BLaER1 treated with 17β-estradiol and CSF1 and Interleukin-3, amounts not matched to agents 10 nM and 100 nM (cell line): ENCODE measurements around the gene PIGS.

Experiments used
- H3K27ac ChIP-seq, 11 experiments: shearing (Covaris generic); formaldehyde crosslinking; 2 replicates each; pipeline ENCODE4 v1.8.1; 2022
- H3K27me3 ChIP-seq, 11 experiments: shearing (Covaris generic); formaldehyde crosslinking; 2 replicates each; pipeline ENCODE4 v1.8.1; 2022
- H3K36me3 ChIP-seq, 11 experiments: shearing (Covaris generic); formaldehyde crosslinking; 2 replicates each; pipeline ENCODE4 v1.8.1; 2022
- H3K4me1 ChIP-seq, 10 experiments: shearing (Covaris generic); formaldehyde crosslinking; 2 replicates each; pipeline ENCODE4 v1.8.1; 2022
- H3K4me2 ChIP-seq, 11 experiments: shearing (Covaris generic); formaldehyde crosslinking; 2 replicates each; pipeline ENCODE4 v1.8.1; 2022
- H3K4me3 ChIP-seq, 10 experiments: shearing (Covaris generic); formaldehyde crosslinking; 2 replicates each; pipeline ENCODE4 v1.8.1; 2022
- H3K9ac ChIP-seq, 11 experiments: shearing (Covaris generic); formaldehyde crosslinking; 2 replicates each; pipeline ENCODE4 v1.8.1; 2022
- H3K9me3 ChIP-seq, 11 experiments: shearing (Covaris generic); formaldehyde crosslinking; replicated peaks in 1 of 11; 2 replicates each; pipeline ENCODE4 v1.8.1; 2022
- H4K20me1 ChIP-seq, 11 experiments: shearing (Covaris generic); formaldehyde crosslinking; 2 replicates each; pipeline ENCODE4 v1.8.1; 2022
- Cebpa-rat ChIP-seq, 11 experiments: shearing (Covaris generic); IDR thresholded peaks; 2 replicates each; pipeline ENCODE4 v1.8.1; 2022

The PIGS gene

DNA sequence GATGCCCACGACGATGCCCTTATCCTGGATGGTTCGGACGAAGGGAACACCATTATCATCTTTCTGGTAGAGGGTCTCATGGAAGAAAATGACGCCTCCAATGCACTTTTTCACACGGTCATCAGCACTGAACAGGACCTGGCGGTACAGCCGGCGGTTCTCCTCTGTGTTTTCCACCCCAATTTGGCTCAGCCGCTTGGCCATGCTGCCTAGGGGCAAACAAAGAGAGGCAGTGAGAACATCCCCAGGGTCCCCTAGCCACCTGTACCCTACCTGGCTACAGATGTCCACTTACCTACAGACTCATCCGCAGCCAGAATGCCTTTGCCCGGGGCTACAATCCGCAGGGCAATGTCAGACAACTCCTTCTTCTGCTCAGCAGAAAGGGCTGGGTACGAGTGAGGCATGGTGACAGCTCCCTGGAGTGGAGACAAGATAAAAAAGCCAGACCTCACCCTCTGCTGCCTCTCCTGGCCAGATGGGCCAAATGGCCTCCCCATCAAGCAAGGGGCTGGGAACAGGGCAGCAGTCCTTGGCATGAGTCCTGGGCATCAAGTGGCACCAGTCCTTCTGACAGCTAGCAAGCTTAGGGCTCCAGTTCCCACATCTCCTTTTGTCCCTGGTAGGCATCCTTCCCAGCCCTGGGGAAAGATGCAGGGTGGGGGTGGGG is 3.9 kb upstream of the PIGS start:
- Histone ChIP-seq H3K4me3 (peak overlapping the region in 2 of 10 experiments; percentile 32 to 36; a peak in 3 of 20 replicates), H3K4me1 (peaks cover 28 to 50% (median 39%) of the 10 kb centered on the region in 10 experiments), H3K4me2 (peak overlapping the region; percentile 48 to 82 (median 77); a peak in 21 of 22 replicates), H3K9me3 (no peaks in the 10 kb centered on the region), H3K36me3 (peaks cover 24 to 58% (median 44%) of the 10 kb centered on the region in 11 experiments), H3K27me3 (no peaks in the 10 kb centered on the region), H3K27ac (no peak overlapping the region), H3K9ac (peak overlapping the region in 1 of 11 experiments; percentile 38; a peak in 2 of 22 replicates), H4K20me1 (peaks cover 0 to 18% (median 6%) of the 10 kb centered on the region in 11 experiments; a peak in 10 of 22 replicates)
- TF ChIP-seq Cebpa-rat (IDR thresholded peaks at IDR 0.05): no peak

DNA sequence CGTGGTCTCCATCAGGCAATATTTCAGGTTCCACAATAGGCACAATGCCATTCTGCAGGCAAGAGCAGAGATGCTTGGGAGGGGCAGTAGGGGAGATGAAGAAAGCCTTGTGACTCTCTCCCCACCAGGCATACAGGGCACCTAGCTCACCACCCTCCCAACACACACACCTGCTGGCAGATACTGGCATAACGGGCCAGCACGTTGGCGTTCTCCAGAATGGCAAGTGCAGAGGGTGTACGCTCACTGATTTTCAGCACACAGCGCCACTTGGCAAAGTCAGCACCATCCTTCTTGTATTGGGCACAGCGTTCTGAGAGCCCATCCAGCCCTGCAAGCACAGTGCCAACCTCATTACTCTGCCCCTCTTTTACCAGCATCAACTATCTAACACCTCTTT is 3.2 kb upstream of the PIGS start:
- no peaks in the 10 kb centered on the region for H3K27me3 ChIP-seq
- H3K4me1 ChIP-seq: peaks cover 35 to 58% (median 47%) of the 10 kb centered on the region in 10 experiments
- H3K4me3 ChIP-seq: no peak overlapping the region
- no peak for TF ChIP-seq Cebpa-rat (IDR thresholded peaks at IDR 0.05)
- peak overlapping the region in 1 of 11 experiments; percentile 81; a peak in 3 of 22 replicates for H3K4me2 ChIP-seq
- no peak overlapping the region for H3K27ac ChIP-seq
- no peaks in the 10 kb centered on the region for H3K9me3 ChIP-seq
- H4K20me1 ChIP-seq: peaks cover 0 to 25% (median 11%) of the 10 kb centered on the region in 11 experiments; a peak in 10 of 22 replicates
- 0 out of 22 replicates have a peak overlapping the region, but pooled peaks of 1 of the 11 experiments have one; percentile 13 for H3K9ac ChIP-seq
- peaks cover 19 to 53% (median 37%) of the 10 kb centered on the region in 11 experiments for H3K36me3 ChIP-seq

DNA sequence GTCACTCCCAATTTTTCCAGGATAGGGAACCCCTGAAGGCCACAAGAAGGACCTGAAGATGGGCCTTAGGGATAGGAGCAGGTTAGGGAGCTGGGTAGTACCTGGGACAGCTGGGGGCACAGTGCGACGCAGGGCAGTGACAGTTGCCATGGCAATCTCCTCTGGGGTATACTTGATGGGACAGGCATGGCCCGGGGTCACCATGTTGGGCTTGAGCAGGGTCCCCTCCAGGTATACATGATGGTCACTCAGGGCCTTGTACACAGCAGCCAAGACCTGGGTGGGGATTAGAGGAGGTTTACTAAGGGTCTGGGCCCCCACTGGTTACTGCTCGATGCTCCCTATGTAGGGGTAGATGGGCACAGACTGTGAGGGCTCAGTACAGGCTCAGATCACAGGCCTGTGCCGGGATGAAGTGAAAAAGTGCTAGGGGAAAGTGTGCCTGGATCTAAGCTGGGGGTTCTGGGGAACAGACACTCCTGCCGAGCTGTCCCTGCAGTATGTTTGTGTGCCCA is 2.7 kb upstream of the PIGS start:
- no peak overlapping the region for H3K4me3 ChIP-seq
- H4K20me1 ChIP-seq: peaks cover 0 to 30% (median 13%) of the 10 kb centered on the region in 11 experiments; a peak in 10 of 22 replicates
- H3K4me1 ChIP-seq: peaks cover 40 to 62% (median 52%) of the 10 kb centered on the region in 10 experiments
- H3K27ac ChIP-seq: no peak overlapping the region
- H3K36me3 ChIP-seq: peaks cover 14 to 53% (median 34%) of the 10 kb centered on the region in 11 experiments
- H3K27me3 ChIP-seq: no peaks in the 10 kb centered on the region
- H3K9me3 ChIP-seq: no peaks in the 10 kb centered on the region
- no peak overlapping the region for H3K9ac ChIP-seq
- no peak for TF ChIP-seq Cebpa-rat (IDR thresholded peaks at IDR 0.05)
- H3K4me2 ChIP-seq: no peak overlapping the region

DNA sequence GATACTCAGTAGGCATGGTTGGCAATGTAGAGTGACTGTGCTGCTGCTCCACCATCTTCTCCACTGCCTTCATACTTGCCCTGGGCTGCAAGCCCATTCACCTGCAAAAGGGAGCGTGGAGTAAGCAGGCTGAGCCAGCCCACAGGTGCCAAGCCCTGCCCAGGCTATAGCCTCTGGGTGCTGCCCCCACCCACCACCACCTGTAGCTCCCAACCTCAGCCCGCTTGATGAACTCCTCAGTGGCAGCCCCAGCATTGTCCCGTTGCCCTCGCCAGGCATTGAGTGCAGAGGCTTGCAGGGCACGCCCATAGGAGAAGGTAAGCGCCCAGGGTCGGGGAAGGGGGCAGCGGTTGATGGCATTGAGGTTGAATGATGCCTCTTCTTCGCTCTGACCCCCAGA is 2.2 kb upstream of the PIGS start:
- peaks cover 9 to 49% (median 32%) of the 10 kb centered on the region in 11 experiments for H3K36me3 ChIP-seq
- TF ChIP-seq Cebpa-rat (IDR thresholded peaks at IDR 0.05): no peak
- no peaks in the 10 kb centered on the region for H3K9me3 ChIP-seq
- H3K9ac ChIP-seq: no peak overlapping the region
- no peak overlapping the region for H3K4me3 ChIP-seq
- no peak overlapping the region for H3K27ac ChIP-seq
- peak overlapping the region in 1 of 11 experiments; percentile 85; a peak in 2 of 22 replicates for H3K4me2 ChIP-seq
- no peaks in the 10 kb centered on the region for H3K27me3 ChIP-seq
- peaks cover 2 to 31% (median 13%) of the 10 kb centered on the region in 11 experiments; a peak in 11 of 22 replicates for H4K20me1 ChIP-seq
- peaks cover 45 to 62% (median 56%) of the 10 kb centered on the region in 10 experiments for H3K4me1 ChIP-seq

DNA sequence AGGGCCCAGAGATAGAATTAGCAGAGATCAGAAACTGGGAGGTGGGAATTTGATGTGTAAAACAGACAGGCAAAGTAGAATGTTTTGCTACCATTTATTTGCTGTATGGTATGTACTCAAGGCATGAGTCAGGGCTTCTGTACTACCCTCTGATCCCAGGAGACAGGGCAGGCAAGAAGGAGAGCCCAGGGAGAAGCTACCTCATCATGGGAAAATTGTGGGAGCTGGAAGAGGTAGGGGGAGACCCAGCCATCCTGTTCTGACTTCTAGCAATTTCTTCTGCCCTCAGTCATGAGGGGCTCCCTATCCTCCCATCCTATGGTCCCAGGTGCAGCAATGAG is 1.7 kb upstream of the PIGS start:
- no peak overlapping the region for H3K4me3 ChIP-seq
- no peak overlapping the region for H3K9ac ChIP-seq
- no peaks in the 10 kb centered on the region for H3K27me3 ChIP-seq
- H3K9me3 ChIP-seq: no peaks in the 10 kb centered on the region
- peaks cover 4 to 31% (median 17%) of the 10 kb centered on the region in 11 experiments; a peak in 11 of 22 replicates for H4K20me1 ChIP-seq
- no peak overlapping the region for H3K27ac ChIP-seq
- H3K36me3 ChIP-seq: peaks cover 4 to 44% (median 27%) of the 10 kb centered on the region in 11 experiments; a peak in 21 of 22 replicates
- peak overlapping the region in 8 of 11 experiments; percentile 84 to 95 (median 88); a peak in 9 of 22 replicates for H3K4me2 ChIP-seq
- TF ChIP-seq Cebpa-rat (IDR thresholded peaks at IDR 0.05): no peak
- peaks cover 50 to 65% (median 60%) of the 10 kb centered on the region in 10 experiments for H3K4me1 ChIP-seq

DNA sequence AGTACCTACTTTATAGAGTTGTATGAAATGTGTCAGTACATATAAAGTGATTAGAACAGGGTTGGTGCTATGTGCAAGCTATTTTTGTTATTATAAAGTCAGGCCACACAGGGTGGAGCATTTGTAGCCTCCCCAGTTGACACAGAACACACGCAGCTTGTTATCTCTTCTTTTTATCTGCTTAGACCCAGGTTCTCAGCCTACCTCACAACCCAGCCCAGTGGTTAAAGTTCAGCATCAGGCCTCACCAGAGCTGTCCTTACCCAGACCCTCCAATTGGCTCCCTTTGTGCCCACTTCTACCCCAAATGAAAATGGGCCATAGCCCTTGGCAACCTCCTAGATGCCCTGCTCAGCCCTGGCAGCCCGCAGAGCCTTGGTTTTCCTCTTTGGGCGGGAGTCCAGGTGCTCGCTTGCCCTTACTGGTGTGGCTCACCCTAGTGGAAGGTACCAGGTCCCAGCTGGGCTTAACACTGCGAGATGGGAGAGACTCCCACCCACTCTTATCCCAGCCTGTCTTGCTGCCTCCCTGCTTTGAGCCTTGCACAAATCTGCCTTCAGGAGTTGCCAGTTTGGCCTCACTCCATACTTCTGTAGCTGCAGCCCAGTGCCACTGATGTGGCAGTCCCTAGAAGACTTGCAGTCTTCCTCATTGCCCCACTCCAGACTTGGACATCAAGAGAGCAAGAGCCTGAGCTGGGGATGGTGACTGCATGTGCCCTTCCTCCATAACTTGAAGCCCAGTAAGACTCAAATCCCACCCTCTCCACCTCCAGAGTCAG is 1.1 kb upstream of the PIGS start:
- no peaks in the 10 kb centered on the region for H3K27me3 ChIP-seq
- H3K27ac ChIP-seq: no peak overlapping the region; a peak in 1 of 22 replicates
- H3K9me3 ChIP-seq: no peaks in the 10 kb centered on the region
- peaks cover 3 to 31% (median 18%) of the 10 kb centered on the region in 11 experiments; a peak in 13 of 22 replicates for H4K20me1 ChIP-seq
- peak overlapping the region; percentile 78 to 99 (median 96); a peak in 18 of 20 replicates for H3K4me3 ChIP-seq
- H3K4me1 ChIP-seq: peaks cover 56 to 68% (median 64%) of the 10 kb centered on the region in 10 experiments
- H3K36me3 ChIP-seq: peaks cover 0 to 38% (median 21%) of the 10 kb centered on the region in 11 experiments; a peak in 21 of 22 replicates
- H3K9ac ChIP-seq: peak overlapping the region in 10 of 11 experiments; percentile 78 to 88 (median 85); a peak in 17 of 22 replicates
- H3K4me2 ChIP-seq: peak overlapping the region; percentile 82 to 95 (median 88)
- TF ChIP-seq Cebpa-rat (IDR thresholded peaks at IDR 0.05): no peak

DNA sequence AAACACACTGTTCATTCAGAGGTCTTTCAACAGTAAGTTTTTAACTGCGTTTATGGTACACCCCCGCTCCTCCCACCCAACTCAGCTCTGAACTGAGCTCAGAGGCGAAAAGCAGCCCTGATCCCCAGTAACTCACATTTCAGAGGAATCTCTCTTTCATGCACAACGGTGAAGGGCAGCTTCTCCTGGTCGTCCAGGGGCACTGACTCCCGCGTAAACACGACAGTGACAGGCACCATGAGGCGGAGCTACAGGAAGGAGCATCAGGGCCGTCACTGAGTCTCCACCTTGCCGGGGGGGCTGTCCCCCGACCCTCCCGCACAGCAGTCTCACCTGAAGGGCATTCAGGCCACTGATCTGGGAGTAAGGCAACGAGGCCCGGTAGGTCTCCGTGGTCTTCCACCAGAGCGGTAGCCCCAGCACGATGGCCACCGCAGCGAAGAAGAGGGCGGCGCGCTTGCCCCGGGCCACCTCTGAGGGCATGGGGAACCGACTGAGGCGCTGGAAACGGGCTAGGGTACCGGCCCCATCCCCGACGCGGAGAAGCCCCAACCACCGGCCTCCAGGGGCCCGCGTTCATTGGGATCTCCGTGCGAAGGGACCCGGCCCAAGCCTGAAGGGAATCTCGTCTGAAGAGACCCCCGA is 486 bp downstream of the PIGS start:
- peak overlapping the region; percentile 70 to 83 (median 76) for H3K27ac ChIP-seq
- no peak for TF ChIP-seq Cebpa-rat (IDR thresholded peaks at IDR 0.05)
- H3K27me3 ChIP-seq: no peaks in the 10 kb centered on the region
- peak overlapping the region; percentile 79 to 88 (median 87) for H3K9ac ChIP-seq
- peaks cover 3 to 45% (median 22%) of the 10 kb centered on the region in 11 experiments; a peak in 18 of 22 replicates for H3K36me3 ChIP-seq
- H3K9me3 ChIP-seq: no peaks in the 10 kb centered on the region
- peaks cover 10 to 38% (median 28%) of the 10 kb centered on the region in 11 experiments; a peak in 16 of 22 replicates for H4K20me1 ChIP-seq
- peaks cover 54 to 67% (median 63%) of the 10 kb centered on the region in 10 experiments for H3K4me1 ChIP-seq
- H3K4me3 ChIP-seq: peak overlapping the region; percentile 78 to 99 (median 96)
- H3K4me2 ChIP-seq: peak overlapping the region; percentile 80 to 96 (median 88)

DNA sequence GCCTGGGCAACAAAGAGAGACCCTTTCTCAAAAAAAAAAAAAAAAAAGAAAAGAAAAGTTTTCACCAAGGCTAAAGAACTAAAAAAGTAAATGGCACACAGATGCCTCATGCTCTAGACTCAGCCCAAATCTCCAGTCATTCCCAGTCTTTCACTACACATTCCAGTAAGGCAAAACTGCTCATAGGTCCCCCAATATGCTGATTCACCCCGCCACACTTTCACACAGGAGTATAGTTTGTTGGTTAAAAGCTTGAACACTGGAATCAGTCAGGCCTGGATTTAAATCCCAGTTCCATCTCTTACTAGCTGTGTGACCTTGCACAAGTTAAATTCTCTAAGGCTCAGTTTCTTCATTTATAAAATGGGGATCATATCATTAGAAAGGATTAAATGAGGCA is 1.9 kb downstream of the PIGS start:
- Histone ChIP-seq H3K4me3 (no peak overlapping the region), H4K20me1 (peaks cover 7 to 50% (median 23%) of the 10 kb centered on the region in 11 experiments; a peak in 15 of 22 replicates), H3K9me3 (no peaks in the 10 kb centered on the region), H3K27me3 (no peaks in the 10 kb centered on the region), H3K9ac (no peak overlapping the region), H3K4me2 (peak overlapping the region; percentile 80 to 96 (median 88)), H3K36me3 (peaks cover 3 to 43% (median 21%) of the 10 kb centered on the region in 11 experiments; a peak in 19 of 22 replicates), H3K27ac (no peak overlapping the region), H3K4me1 (peaks cover 47 to 57% (median 53%) of the 10 kb centered on the region in 10 experiments)
- TF ChIP-seq Cebpa-rat (IDR thresholded peaks at IDR 0.05): no peak
